Activated T-helper 1 cell treated with anti-CD3 and anti-CD28 coated beads, Interleukin-12 subunit alpha, Interleukin-12 subunit beta, Interleukin-2, Interleukin-4 antibody, amounts not matched to agents 30 ng/mL and 10 ng/mL and 1 ng/mL, durations not matched to agents 14 hours and 24 hours and 36 hours (primary cell): ENCODE data around the gene SPNS2. TPM values are rescaled to one million over a fixed set of nuclear protein-coding genes. Genes with fewer than 3 reads are reported as not detected.

Experiments
- DNase-seq: peaks from one replicate; pipeline ENCODE4 v3.0.0; 2021; ENCODE audit warnings: low spot score
- H3K27ac Mint-ChIP-seq: one replicate; pipeline ENCODE4 v1.8.0; 2021; ENCODE audit warnings: mild to moderate bottlenecking, mixed read lengths
- H3K27me3 Mint-ChIP-seq: one replicate; pipeline ENCODE4 v1.8.0; 2022; ENCODE audit warnings: mild to moderate bottlenecking, moderate library complexity, mixed read lengths; ENCODE audit not compliant: insufficient read depth
- H3K36me3 Mint-ChIP-seq: one replicate; pipeline ENCODE4 v1.8.0; 2021; ENCODE audit warnings: low read depth, mixed read lengths
- H3K4me1 Mint-ChIP-seq: one replicate; pipeline ENCODE4 v1.8.0; 2021; ENCODE audit warnings: low read depth, mixed read lengths
- H3K4me3 Mint-ChIP-seq: one replicate; pipeline ENCODE4 v1.8.0; 2021; ENCODE audit warnings: mild to moderate bottlenecking, moderate library complexity, mixed read lengths
- H3K9me3 Mint-ChIP-seq: one replicate; pipeline ENCODE4 v1.8.0; 2021; ENCODE audit warnings: mixed read lengths
- intact Hi-C: fragments of 100-400 bp; cut with micrococcal nuclease; formaldehyde crosslinking; loops from one replicate; pipeline ENCODE4 v1.15.1; 2024
- total RNA-seq: library from RNA; stranded (reverse); gene quantifications from 2 replicates; pipeline ENCODE4 v1.2.3, GENCODE V29; 2022

SPNS2 gene
- total RNA-seq, 1 donor from 2014 or later, result not detected

GRCh38 chr17:4475463-4475862 is 23.2 kb upstream of the SPNS2 start:
- Mint-ChIP-seq H3K4me3 (no peak overlapping the region), H3K9me3 (no peaks in the 10 kb centered on the region), H3K36me3 (no peaks in the 10 kb centered on the region), H3K4me1 (peaks cover 5% of the 10 kb centered on the region), H3K27me3 (no peaks in the 10 kb centered on the region), H3K27ac (no peak overlapping the region)
- DNase-seq, result no peak
- intact Hi-C loops, result no loop called here

GRCh38 chr17:4476017-4476416 is 22.7 kb upstream of the SPNS2 start:
- no peaks in the 10 kb centered on the region for H3K36me3 Mint-ChIP-seq
- no peak overlapping the region for H3K4me3 Mint-ChIP-seq
- intact Hi-C loops, result no loop called here
- no peak for DNase-seq
- H3K27ac Mint-ChIP-seq, result no peak overlapping the region
- peaks cover 9% of the 10 kb centered on the region for H3K4me1 Mint-ChIP-seq
- H3K27me3 Mint-ChIP-seq, result no peaks in the 10 kb centered on the region
- H3K9me3 Mint-ChIP-seq, result no peaks in the 10 kb centered on the region

- Mint-ChIP-seq H3K27ac (no peak overlapping the region), H3K36me3 (no peaks in the 10 kb centered on the region), H3K4me1 (peaks cover 15% of the 10 kb centered on the region), H3K4me3 (no peak overlapping the region), H3K9me3 (no peaks in the 10 kb centered on the region), H3K27me3 (no peaks in the 10 kb centered on the region)
- DNase-seq, result no peak
- intact Hi-C loops, result no loop called here
These were observed 22.1 kb upstream of the SPNS2 start for GRCh38 chr17:4476511-4477070.

GRCh38 chr17:4477255-4477791 is 21.4 kb upstream of the SPNS2 start:
- no peak overlapping the region for H3K4me3 Mint-ChIP-seq
- peaks cover 15% of the 10 kb centered on the region for H3K4me1 Mint-ChIP-seq
- intact Hi-C loops, result no loop called here
- H3K9me3 Mint-ChIP-seq, result no peaks in the 10 kb centered on the region
- DNase-seq, result no peak
- no peaks in the 10 kb centered on the region for H3K36me3 Mint-ChIP-seq
- no peaks in the 10 kb centered on the region for H3K27me3 Mint-ChIP-seq
- H3K27ac Mint-ChIP-seq, result no peak overlapping the region

- intact Hi-C loops, result no loop called here
- peaks cover 15% of the 10 kb centered on the region for H3K4me1 Mint-ChIP-seq
- H3K27me3 Mint-ChIP-seq, result peaks cover 2% of the 10 kb centered on the region
- DNase-seq, result no peak
- peak overlapping the region; percentile 48 for H3K27ac Mint-ChIP-seq
- no peak overlapping the region for H3K4me3 Mint-ChIP-seq
- H3K36me3 Mint-ChIP-seq, result no peaks in the 10 kb centered on the region
- H3K9me3 Mint-ChIP-seq, result no peaks in the 10 kb centered on the region
These were observed 20.3 kb upstream of the SPNS2 start for GRCh38 chr17:4478318-4478830.

- Mint-ChIP-seq H3K9me3 (no peaks in the 10 kb centered on the region), H3K27me3 (peaks cover 2% of the 10 kb centered on the region), H3K36me3 (no peaks in the 10 kb centered on the region), H3K4me3 (no peak overlapping the region), H3K27ac (no peak overlapping the region), H3K4me1 (peaks cover 15% of the 10 kb centered on the region)
- no peak for DNase-seq
- intact Hi-C loops, result no loop called here
These were observed 19.2 kb upstream of the SPNS2 start for GRCh38 chr17:4479340-4479981.

- peaks cover 2% of the 10 kb centered on the region for H3K27me3 Mint-ChIP-seq
- intact Hi-C loops, result no loop called here
- H3K36me3 Mint-ChIP-seq, result no peaks in the 10 kb centered on the region
- no peak overlapping the region for H3K4me3 Mint-ChIP-seq
- H3K27ac Mint-ChIP-seq, result peak overlapping the region; percentile 34
- H3K9me3 Mint-ChIP-seq, result no peaks in the 10 kb centered on the region
- DNase-seq, result no peak
- peaks cover 19% of the 10 kb centered on the region for H3K4me1 Mint-ChIP-seq
These were observed 18.5 kb upstream of the SPNS2 start for GRCh38 chr17:4479982-4480751.

GRCh38 chr17:4480929-4481898 is 17.5 kb upstream of the SPNS2 start:
- H3K27me3 Mint-ChIP-seq, result peaks cover 2% of the 10 kb centered on the region
- peak overlapping the region; percentile 54 for H3K4me3 Mint-ChIP-seq

GRCh38 chr17:4482338-4483011 is 16.2 kb upstream of the SPNS2 start:
- H3K27me3 Mint-ChIP-seq, result peaks cover 2% of the 10 kb centered on the region
- no peak for DNase-seq
- H3K4me3 Mint-ChIP-seq, result no peak overlapping the region
- H3K4me1 Mint-ChIP-seq, result peaks cover 28% of the 10 kb centered on the region
- H3K9me3 Mint-ChIP-seq, result no peaks in the 10 kb centered on the region
- H3K27ac Mint-ChIP-seq, result no peak overlapping the region
- no peaks in the 10 kb centered on the region for H3K36me3 Mint-ChIP-seq
- intact Hi-C loops, result no loop called here

More at GRCh38 chr17:4480929-4481898, 17.5 kb upstream of the SPNS2 start:
- peaks cover 26% of the 10 kb centered on the region for H3K4me1 Mint-ChIP-seq
- intact Hi-C loops, result loop anchor here (1.0 kb wide), 1 partner anchor 18 kb away; no protein-coding TSS in a partner anchor
- no peaks in the 10 kb centered on the region for H3K36me3 Mint-ChIP-seq
- no peaks in the 10 kb centered on the region for H3K9me3 Mint-ChIP-seq
- DNase-seq, result peak; percentile 43
- H3K27ac Mint-ChIP-seq, result peak overlapping the region; percentile 95

- peak overlapping the region; percentile 70 for H3K27ac Mint-ChIP-seq
- H3K4me1 Mint-ChIP-seq, result peaks cover 28% of the 10 kb centered on the region
These were observed 15.5 kb upstream of the SPNS2 start for GRCh38 chr17:4483012-4483840.

More at GRCh38 chr17:4483012-4483840, 15.5 kb upstream of the SPNS2 start:
- H3K4me3 Mint-ChIP-seq, result no peak overlapping the region
- no peaks in the 10 kb centered on the region for H3K36me3 Mint-ChIP-seq
- peaks cover 2% of the 10 kb centered on the region for H3K27me3 Mint-ChIP-seq
- intact Hi-C loops, result no loop called here
- no peak for DNase-seq
- no peaks in the 10 kb centered on the region for H3K9me3 Mint-ChIP-seq
